ENCODE data around the gene FOXO6. TPM values are rescaled to one million over a fixed set of nuclear protein-coding genes. Genes with fewer than 3 reads are reported as not detected.

The FOXO6 gene
- total RNA-seq, 1 donor from 2014 or later: 9.9 TPM

DNA sequence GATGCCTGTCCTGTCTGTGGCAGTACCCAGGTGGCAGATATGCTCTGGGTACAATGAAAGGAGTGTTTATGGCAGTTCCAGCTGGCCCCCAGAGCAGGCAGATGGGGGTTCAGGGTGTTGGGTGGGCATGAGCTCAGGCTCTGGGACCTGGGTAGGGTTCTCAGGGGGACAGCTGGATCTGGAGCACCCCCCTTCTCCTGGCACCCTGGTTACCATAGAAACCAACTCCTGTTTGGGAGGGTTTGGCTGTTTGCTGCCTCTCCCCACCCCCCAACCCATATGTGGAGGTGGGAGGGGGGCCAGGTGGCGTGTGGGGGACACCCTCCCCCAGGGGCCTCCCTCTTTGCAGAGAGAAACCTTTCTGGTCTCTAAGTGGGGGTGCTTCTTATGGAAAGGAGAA is 7.1 kb downstream of the FOXO6 start:
- TF ChIP-seq, protein P1, sequence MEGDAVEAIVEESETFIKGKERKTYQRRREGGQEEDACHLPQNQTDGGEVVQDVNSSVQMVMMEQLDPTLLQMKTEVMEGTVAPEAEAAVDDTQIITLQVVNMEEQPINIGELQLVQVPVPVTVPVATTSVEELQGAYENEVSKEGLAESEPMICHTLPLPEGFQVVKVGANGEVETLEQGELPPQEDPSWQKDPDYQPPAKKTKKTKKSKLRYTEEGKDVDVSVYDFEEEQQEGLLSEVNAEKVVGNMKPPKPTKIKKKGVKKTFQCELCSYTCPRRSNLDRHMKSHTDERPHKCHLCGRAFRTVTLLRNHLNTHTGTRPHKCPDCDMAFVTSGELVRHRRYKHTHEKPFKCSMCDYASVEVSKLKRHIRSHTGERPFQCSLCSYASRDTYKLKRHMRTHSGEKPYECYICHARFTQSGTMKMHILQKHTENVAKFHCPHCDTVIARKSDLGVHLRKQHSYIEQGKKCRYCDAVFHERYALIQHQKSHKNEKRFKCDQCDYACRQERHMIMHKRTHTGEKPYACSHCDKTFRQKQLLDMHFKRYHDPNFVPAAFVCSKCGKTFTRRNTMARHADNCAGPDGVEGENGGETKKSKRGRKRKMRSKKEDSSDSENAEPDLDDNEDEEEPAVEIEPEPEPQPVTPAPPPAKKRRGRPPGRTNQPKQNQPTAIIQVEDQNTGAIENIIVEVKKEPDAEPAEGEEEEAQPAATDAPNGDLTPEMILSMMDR (conservative IDR thresholded peaks at IDR 0.05): no peak
- no peak for DNase-seq (ENCODE audit: extremely low spot score, unreplicated experiment)
- Mint-ChIP-seq H3K36me3 (peaks cover 3% of the 10 kb centered on the region), H3K4me1 (ENCODE audit: unreplicated experiment) (peaks cover 55% of the 10 kb centered on the region), H3K27ac (peak overlapping the region; percentile 61), H3K4me3 (peak overlapping the region; percentile 79), H3K9me3 (no peaks in the 10 kb centered on the region), H3K27me3 (peaks cover 16% of the 10 kb centered on the region)

- no peak for DNase-seq (ENCODE audit: extremely low spot score, unreplicated experiment)
- Mint-ChIP-seq H3K27ac (peak overlapping the region; percentile 52), H3K36me3 (peaks cover under 1% of the 10 kb centered on the region), H3K4me3 (peak overlapping the region; percentile 59), H3K9me3 (no peaks in the 10 kb centered on the region), H3K27me3 (peaks cover 12% of the 10 kb centered on the region), H3K4me1 (ENCODE audit: unreplicated experiment) (peaks cover 58% of the 10 kb centered on the region)
- TF ChIP-seq, protein P1 (conservative IDR thresholded peaks at IDR 0.05): no peak
Measured at GRCh38 chr1:41368801-41369200, 7.6 kb downstream of the FOXO6 start.

DNA sequence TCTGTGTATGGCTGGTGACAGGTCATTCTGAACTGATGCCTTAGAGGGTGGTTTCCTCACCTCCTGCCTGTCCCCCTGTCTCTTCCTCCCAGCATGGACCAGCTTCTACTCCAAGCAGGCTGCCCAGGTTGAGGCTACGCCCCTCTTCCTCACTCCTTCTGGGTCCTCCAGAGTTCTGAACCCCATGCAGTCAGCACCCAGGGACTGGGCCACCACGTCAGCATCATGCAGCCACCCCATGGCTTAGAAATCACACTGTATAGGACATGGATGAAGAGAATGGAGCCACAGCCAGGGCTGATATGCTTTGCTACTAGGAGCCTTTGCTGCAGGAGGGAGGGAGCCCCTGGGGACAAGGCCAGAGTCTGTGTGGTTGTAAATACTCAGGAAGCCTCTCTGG is 8.3 kb downstream of the FOXO6 start:
- Mint-ChIP-seq H3K4me3 (peak overlapping the region; percentile 59), H3K4me1 (ENCODE audit: unreplicated experiment) (peaks cover 58% of the 10 kb centered on the region), H3K27me3 (peaks cover 10% of the 10 kb centered on the region), H3K9me3 (no peaks in the 10 kb centered on the region), H3K27ac (peak overlapping the region; percentile 52), H3K36me3 (no peaks in the 10 kb centered on the region)
- TF ChIP-seq, protein P1 (conservative IDR thresholded peaks at IDR 0.05): no peak
- DNase-seq (ENCODE audit: extremely low spot score, unreplicated experiment): no peak

DNA sequence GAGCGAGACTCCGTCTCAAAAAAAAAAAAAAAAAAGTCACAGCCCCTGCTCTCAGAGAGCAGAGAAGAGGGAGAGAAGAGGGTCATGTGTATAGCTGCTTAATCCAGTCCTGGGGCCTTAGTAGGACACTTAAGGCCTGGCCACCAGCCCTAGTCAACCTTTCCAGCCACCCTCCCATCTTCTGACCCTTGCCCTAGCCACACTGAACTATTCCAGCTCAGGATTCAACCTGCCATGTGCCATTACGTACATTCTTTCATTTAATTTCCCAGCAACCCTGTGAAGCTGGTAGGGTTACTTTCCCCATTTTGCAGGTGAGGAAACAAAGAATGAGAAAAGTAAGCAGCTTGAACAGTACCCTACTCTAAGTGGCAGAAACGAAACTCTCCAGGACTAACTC is 9.0 kb downstream of the FOXO6 start:
- TF ChIP-seq, protein P1 (conservative IDR thresholded peaks at IDR 0.05): no peak

GRCh38 chr1:41370756-41371420 is 9.7 kb downstream of the FOXO6 start:
- peaks cover 7% of the 10 kb centered on the region for H3K27me3 Mint-ChIP-seq
- peaks cover 5% of the 10 kb centered on the region for H3K36me3 Mint-ChIP-seq
- no peak for DNase-seq (ENCODE audit: extremely low spot score, unreplicated experiment)
- peak overlapping the region; percentile 58 for H3K4me3 Mint-ChIP-seq
- peak overlapping the region; percentile 86 for H3K27ac Mint-ChIP-seq
- TF ChIP-seq, protein P1 (conservative IDR thresholded peaks at IDR 0.05): no peak
- no peaks in the 10 kb centered on the region for H3K9me3 Mint-ChIP-seq
- peaks cover 57% of the 10 kb centered on the region for H3K4me1 Mint-ChIP-seq (ENCODE audit: unreplicated experiment)

More for the DNA sequence above, 9.0 kb downstream of the FOXO6 start:
- peak overlapping the region; percentile 86 for H3K27ac Mint-ChIP-seq
- H3K4me1 Mint-ChIP-seq (ENCODE audit: unreplicated experiment): peaks cover 53% of the 10 kb centered on the region
- H3K27me3 Mint-ChIP-seq: peaks cover 4% of the 10 kb centered on the region
- H3K4me3 Mint-ChIP-seq: no peak overlapping the region
- H3K9me3 Mint-ChIP-seq: no peaks in the 10 kb centered on the region
- H3K36me3 Mint-ChIP-seq: no peaks in the 10 kb centered on the region
- DNase-seq (ENCODE audit: extremely low spot score, unreplicated experiment): no peak
